Activated B cell treated with CpG ODN at 0.5 μM for 24 hours (primary cell): ENCODE results near the gene OR6B2. TPM values are rescaled to one million over a fixed set of nuclear protein-coding genes. Genes with fewer than 3 reads are reported as not detected.

Experiments
- ATAC-seq: fragments of 200-7000 bp; cut with Tn5 transposase; one replicate; pipeline ENCODE4 v1.10.0; 2021; ENCODE audit warnings: low read depth, mild to moderate bottlenecking, moderate library complexity
- CTCF ChIA-PET: fragments of 350-600 bp; sonication (Branson Sonifier 250); formaldehyde crosslinking; loops from one replicate; lab custom pipeline; 2021; ENCODE audit warnings: antibody characterized with exemption; lab: Charles Lee
- POLR2A ChIA-PET: fragments of 350-600 bp; sonication (Branson Sonifier 250); formaldehyde crosslinking; loops from one replicate; lab custom pipeline; 2021; ENCODE audit warnings: antibody characterized with exemption; lab: Charles Lee
- DNase-seq: peaks from one replicate; pipeline ENCODE4 v3.0.0; 2022
- H3K27ac Mint-ChIP-seq: one replicate; pipeline ENCODE4 v1.8.0; 2020; ENCODE audit warnings: mixed read lengths
- H3K27me3 Mint-ChIP-seq: one replicate; pipeline ENCODE4 v1.8.0; 2021; ENCODE audit warnings: mixed read lengths
- H3K36me3 Mint-ChIP-seq: one replicate; pipeline ENCODE4 v1.8.0; 2021; ENCODE audit warnings: low read depth, mixed read lengths
- H3K4me1 Mint-ChIP-seq: one replicate; pipeline ENCODE4 v1.8.0; 2021; ENCODE audit warnings: mixed read lengths
- H3K4me3 Mint-ChIP-seq: one replicate; pipeline ENCODE4 v1.8.0; 2020; ENCODE audit warnings: mild to moderate bottlenecking, mixed read lengths
- H3K9me3 Mint-ChIP-seq: one replicate; pipeline ENCODE4 v1.8.0; 2020; ENCODE audit warnings: mixed read lengths
- intact Hi-C: fragments of 100-400 bp; cut with micrococcal nuclease; formaldehyde crosslinking; loops from one replicate; pipeline ENCODE4 v1.15.1; 2024
- total RNA-seq: library from RNA; stranded (reverse); gene quantifications from 2 replicates; pipeline ENCODE4 v1.2.3, GENCODE V29; 2022
- TF ChIP-seq, protein P1 (sequence below): fragments of 200-600 bp; IDR thresholded peaks from one replicate; pipeline ENCODE4 v1.8.0; 2022; ENCODE audit warnings: antibody characterized with exemption, mild to moderate bottlenecking

The OR6B2 gene
- total RNA-seq, 1 donor from 2014 or later, result not detected

DNA sequence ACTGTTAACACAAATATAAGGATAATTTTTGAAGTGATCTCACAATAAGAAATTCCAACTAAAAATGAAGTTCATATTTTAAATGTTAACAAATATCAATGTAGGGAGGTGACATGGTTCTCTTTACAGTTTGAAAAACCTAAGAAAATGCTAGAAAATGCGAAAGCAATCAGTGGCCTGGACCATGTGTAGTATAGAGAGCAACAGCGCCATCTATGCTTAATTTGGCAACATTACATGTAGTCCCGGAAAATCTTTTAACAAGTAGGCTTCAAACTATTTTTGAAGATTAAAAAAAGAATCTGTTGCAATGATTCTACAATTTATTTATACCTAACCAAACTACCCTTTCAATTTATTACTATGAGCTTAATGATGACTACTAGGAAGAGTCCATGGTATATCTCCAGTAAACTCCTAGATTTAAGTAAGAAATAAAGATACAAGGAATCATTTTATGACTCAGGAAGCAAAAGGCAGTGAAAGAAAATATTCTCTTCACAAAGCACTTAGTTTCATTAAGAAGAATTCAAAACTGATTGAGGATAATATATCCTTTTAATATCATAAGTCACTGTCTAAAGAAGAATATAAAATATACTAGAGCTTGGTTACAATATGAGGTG lies 38.4 kb downstream of the OR6B2 start:
- intact Hi-C loops, result no loop called here
- Mint-ChIP-seq H3K36me3 (peaks cover 84% of the 10 kb centered on the region), H3K4me1 (no peaks in the 10 kb centered on the region), H3K27me3 (no peaks in the 10 kb centered on the region), H3K4me3 (no peak overlapping the region), H3K27ac (no peak overlapping the region), H3K9me3 (no peaks in the 10 kb centered on the region)
- DNase-seq (no peak), ATAC-seq (peak; percentile 34)
- ChIA-PET CTCF (interaction anchor here (0.7 to 2.4 kb wide), 5 partner anchors 13 to 739 kb away, joined by 3 to 6 read pairs (median 4); no protein-coding TSS in a partner anchor), POLR2A (no interaction called here)
- TF ChIP-seq, protein P1, sequence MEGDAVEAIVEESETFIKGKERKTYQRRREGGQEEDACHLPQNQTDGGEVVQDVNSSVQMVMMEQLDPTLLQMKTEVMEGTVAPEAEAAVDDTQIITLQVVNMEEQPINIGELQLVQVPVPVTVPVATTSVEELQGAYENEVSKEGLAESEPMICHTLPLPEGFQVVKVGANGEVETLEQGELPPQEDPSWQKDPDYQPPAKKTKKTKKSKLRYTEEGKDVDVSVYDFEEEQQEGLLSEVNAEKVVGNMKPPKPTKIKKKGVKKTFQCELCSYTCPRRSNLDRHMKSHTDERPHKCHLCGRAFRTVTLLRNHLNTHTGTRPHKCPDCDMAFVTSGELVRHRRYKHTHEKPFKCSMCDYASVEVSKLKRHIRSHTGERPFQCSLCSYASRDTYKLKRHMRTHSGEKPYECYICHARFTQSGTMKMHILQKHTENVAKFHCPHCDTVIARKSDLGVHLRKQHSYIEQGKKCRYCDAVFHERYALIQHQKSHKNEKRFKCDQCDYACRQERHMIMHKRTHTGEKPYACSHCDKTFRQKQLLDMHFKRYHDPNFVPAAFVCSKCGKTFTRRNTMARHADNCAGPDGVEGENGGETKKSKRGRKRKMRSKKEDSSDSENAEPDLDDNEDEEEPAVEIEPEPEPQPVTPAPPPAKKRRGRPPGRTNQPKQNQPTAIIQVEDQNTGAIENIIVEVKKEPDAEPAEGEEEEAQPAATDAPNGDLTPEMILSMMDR, result peak; percentile 89

DNA sequence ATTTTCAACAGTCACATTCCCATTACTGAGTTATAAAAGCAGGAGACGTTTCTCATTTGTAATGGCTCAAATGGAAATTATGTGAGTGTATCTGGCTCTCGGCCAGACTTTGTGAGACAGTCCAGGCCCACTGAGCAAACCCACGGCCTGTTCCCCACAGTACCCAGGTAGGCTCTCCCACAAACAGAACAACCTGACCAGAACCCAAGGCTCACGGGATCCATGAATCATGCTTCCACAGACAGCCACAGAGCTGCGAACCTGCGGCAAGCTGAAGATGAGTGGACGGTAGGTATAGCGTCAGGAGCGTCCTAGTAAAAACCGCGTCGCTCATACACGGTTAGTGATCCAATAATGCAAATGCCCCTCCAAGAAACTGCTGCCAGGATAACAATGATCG lies 39.3 kb downstream of the OR6B2 start:
- H3K36me3 Mint-ChIP-seq, result peaks cover 85% of the 10 kb centered on the region
- no peaks in the 10 kb centered on the region for H3K4me1 Mint-ChIP-seq
- ATAC-seq (no peak), DNase-seq (no peak)
- intact Hi-C loops, result no loop called here
- no peak overlapping the region for H3K27ac Mint-ChIP-seq
- ChIA-PET CTCF (interaction anchor here (0.9 to 2.4 kb wide), 2 partner anchors 13 to 17 kb away, joined by 3 to 6 read pairs; no protein-coding TSS in a partner anchor), POLR2A (no interaction called here)
- no peak overlapping the region for H3K4me3 Mint-ChIP-seq
- H3K27me3 Mint-ChIP-seq, result no peaks in the 10 kb centered on the region
- TF ChIP-seq, protein P1, result no peak
- no peaks in the 10 kb centered on the region for H3K9me3 Mint-ChIP-seq

DNA sequence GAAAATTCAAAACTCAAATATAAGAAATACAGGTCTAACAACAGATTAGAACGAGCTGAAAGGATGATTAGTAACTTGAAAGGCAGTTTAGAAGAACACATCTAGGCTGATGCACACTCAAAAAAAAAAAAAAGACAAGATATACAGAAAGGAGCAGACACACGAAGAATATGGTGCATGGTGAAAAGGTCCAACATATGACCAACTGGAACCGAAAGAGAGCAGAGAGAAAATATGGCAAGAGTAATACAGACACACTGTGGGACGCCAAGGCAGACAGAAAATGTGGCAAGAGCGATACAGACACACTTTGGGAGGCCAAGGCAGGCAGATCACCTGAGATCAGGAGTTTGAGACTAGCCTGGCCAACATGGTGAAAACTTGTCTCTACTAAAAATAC lies 44.9 kb downstream of the OR6B2 start:
- no peak for ATAC-seq
- Mint-ChIP-seq H3K36me3 (peaks cover 79% of the 10 kb centered on the region), H3K9me3 (peaks cover 3% of the 10 kb centered on the region), H3K4me3 (no peak overlapping the region), H3K4me1 (no peaks in the 10 kb centered on the region), H3K27me3 (no peaks in the 10 kb centered on the region), H3K27ac (no peak overlapping the region)
- TF ChIP-seq, protein P1, result no peak
- POLR2A ChIA-PET, result no interaction called here
- no peak for DNase-seq
- intact Hi-C loops, result no loop called here
- CTCF ChIA-PET, result no interaction called here

DNA sequence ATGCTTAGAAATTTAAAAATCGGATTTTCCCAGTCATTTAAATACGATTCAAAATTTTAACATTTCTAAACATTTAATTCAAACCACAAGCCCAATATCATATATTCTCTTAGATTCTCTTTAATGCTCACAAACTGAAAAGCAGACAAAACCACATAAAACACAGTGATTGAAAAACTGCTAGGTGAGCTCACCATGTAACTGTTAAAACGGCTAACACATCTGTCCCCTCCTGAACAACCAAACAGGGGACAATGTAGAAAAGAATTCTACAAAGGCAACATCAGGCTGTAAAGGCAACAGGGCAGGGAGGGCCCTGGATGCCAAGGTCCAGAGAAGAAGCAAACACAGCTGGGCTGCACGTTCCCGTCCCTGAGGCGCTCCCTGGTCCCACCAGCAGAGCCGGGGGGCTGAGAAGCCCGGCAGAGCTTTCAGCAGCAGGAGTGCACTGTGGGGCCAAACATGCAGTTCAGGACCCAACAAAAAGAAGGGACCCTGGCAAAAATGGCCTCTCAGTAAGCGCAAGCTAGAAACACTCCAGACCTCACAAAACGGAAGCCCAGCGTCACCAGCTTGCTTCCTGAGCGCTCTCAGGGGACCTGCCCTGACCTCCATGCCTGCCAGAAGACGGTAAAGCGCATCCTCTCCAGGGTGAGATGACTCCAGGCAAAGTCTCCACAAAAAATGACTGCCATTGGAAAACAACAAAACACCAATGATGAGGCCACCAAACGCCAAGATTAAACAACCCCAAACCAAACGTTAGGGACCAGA lies 45.6 kb downstream of the OR6B2 start:
- no peak overlapping the region for H3K27ac Mint-ChIP-seq
- POLR2A ChIA-PET, result no interaction called here
- peaks cover 79% of the 10 kb centered on the region for H3K36me3 Mint-ChIP-seq
- ATAC-seq (no peak), DNase-seq (no peak)
- no peaks in the 10 kb centered on the region for H3K27me3 Mint-ChIP-seq
- H3K9me3 Mint-ChIP-seq, result peaks cover 3% of the 10 kb centered on the region
- CTCF ChIA-PET, result no interaction called here
- TF ChIP-seq, protein P1, result no peak
- H3K4me3 Mint-ChIP-seq, result no peak overlapping the region
- H3K4me1 Mint-ChIP-seq, result no peaks in the 10 kb centered on the region
- intact Hi-C loops, result no loop called here

DNA sequence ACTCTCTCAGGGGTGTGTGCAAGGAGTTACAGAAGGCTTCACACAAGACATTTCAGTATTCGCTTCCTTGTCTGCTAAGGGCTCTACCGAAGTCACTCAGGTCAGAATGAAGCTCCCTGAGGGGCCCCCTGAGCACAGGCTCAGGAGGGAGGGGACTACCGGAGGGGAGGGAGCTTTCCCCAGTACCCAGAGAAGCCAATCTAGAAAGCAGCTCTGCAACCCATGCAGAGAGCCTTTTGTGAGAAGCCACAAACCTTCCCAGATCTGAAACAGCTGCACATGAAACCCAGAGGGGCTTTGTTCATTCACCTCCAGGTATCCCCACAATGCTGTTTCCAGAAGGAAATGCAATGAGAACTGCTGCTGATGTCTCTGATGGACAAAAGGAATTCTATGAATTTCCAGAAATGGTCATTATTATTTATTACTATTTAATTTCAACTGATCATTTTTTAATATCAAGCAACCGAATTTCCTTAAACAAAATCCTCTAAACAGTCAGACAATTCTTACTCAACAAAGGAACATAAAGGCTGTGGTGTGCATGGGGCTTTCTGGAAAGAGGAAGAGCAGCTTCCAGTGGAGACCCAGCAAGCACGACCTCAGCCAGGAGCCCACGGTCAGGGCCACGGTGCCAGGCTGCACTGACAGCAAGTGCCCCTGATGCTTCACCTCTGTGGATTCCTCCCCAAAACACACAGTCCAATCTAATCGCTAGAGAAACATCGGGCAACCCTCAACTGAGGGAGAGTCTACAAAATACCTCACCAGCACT lies 47.0 kb downstream of the OR6B2 start:
- Mint-ChIP-seq H3K9me3 (peaks cover 3% of the 10 kb centered on the region), H3K36me3 (peaks cover 74% of the 10 kb centered on the region), H3K4me3 (no peak overlapping the region), H3K27ac (no peak overlapping the region), H3K27me3 (no peaks in the 10 kb centered on the region), H3K4me1 (no peaks in the 10 kb centered on the region)
- POLR2A ChIA-PET, result no interaction called here
- TF ChIP-seq, protein P1, result no peak
- DNase-seq (no peak), ATAC-seq (no peak)
- CTCF ChIA-PET, result no interaction called here
- intact Hi-C loops, result no loop called here
